Ishikawa (cell line): Measurements from ENCODE around the gene ATXN1.
A peak's percentile ranks its signal among the peaks of the same experiment; 100 is the strongest.

Experiments
- CEBPB ChIP-seq: IDR thresholded peaks from 2 replicates; pipeline ENCODE4 v1.6.1; 2012
- CREB1 ChIP-seq: IDR thresholded peaks from 2 replicates; pipeline ENCODE4 v1.6.1; 2012; ENCODE audit warnings: low read depth
- EGR1 ChIP-seq: IDR thresholded peaks from 2 replicates; pipeline ENCODE4 v1.6.1; 2012
- EP300 ChIP-seq: IDR thresholded peaks from 2 replicates; pipeline ENCODE4 v1.6.1; 2012; ENCODE audit warnings: borderline replicate concordance
- FOXM1 ChIP-seq: IDR thresholded peaks from 2 replicates; pipeline ENCODE4 v1.6.1; 2012; ENCODE audit warnings: low read depth, borderline replicate concordance
- NFIC ChIP-seq: IDR thresholded peaks from 2 replicates; pipeline ENCODE4 v1.6.1; 2012
- RAD21 ChIP-seq: IDR thresholded peaks from 2 replicates; pipeline ENCODE4 v1.6.1; 2012; ENCODE audit warnings: low read depth
- REST ChIP-seq: IDR thresholded peaks from 2 replicates; pipeline ENCODE4 v1.6.1; 2012; ENCODE audit warnings: low read depth, mild to moderate bottlenecking
- TAF1 ChIP-seq: IDR thresholded peaks from 2 replicates; pipeline ENCODE4 v1.6.1; 2012; ENCODE audit warnings: low read depth, mild to moderate bottlenecking
- TCF12 ChIP-seq: IDR thresholded peaks from 2 replicates; pipeline ENCODE4 v1.6.1; 2012; ENCODE audit warnings: low read depth
- TEAD4 ChIP-seq: IDR thresholded peaks from 2 replicates; pipeline ENCODE4 v1.6.1; 2012
- YY1 ChIP-seq: IDR thresholded peaks from 2 replicates; pipeline ENCODE4 v1.6.1; 2012; ENCODE audit warnings: low read depth
- ZBTB7A ChIP-seq: IDR thresholded peaks from 2 replicates; pipeline ENCODE4 v1.6.1; 2012; ENCODE audit warnings: low read depth
- TF ChIP-seq, protein P1 (sequence below): IDR thresholded peaks from 2 replicates; pipeline ENCODE4 v1.6.1; 2012
- TF ChIP-seq, protein P2 (sequence below): IDR thresholded peaks from 2 replicates; pipeline ENCODE4 v1.6.1; 2012

The ATXN1 gene

DNA sequence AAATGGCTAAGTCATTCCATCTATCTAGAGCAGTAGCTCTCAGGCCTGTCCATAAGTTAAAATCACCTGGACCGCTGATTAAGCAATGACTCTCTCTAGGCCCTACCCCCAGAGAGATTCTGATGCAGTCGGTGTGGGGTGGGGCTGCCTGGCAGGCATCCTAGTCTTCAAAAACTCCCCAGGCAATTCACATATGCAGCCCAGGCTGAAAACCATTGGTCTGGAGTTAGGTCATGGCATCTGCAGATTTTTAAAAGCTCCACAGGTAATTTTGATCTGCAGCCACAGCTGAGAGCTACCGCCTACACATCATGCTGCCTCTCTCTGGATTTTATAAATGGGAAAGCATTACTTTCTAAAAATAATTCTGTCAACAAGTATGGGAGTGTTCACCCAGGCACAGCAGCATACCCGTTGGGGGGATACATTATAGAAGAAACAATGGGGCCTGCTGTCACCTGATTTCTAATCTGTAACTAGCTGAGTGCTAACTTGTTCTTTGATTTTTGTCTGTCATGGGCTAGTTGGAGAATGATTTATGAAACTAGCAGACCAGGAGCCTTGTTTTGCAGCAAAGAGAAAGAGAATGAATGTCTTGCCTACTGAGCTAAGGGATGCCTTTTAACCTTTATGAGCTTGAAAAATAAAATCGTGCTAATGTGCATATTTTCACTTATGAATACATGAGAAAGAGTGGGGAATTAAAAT lies 44.1 kb upstream of the ATXN1 start:
- TF ChIP-seq TAF1 (no peak), CEBPB (0 out of 2 replicates have a peak, but pooled peaks have one; percentile 11)

- TF ChIP-seq YY1 (no peak), REST (no peak)
Measured at GRCh38 chr6:16804546-16805242, 43.4 kb upstream of the ATXN1 start.

GRCh38 chr6:16803294-16804200 lies 42.3 kb upstream of the ATXN1 start:
- TF ChIP-seq TEAD4 (no peak), TCF12 (no peak), FOXM1 (no peak), CREB1 (no peak), ZBTB7A (no peak), TAF1 (no peak), YY1 (no peak)

- TF ChIP-seq, protein P1, sequence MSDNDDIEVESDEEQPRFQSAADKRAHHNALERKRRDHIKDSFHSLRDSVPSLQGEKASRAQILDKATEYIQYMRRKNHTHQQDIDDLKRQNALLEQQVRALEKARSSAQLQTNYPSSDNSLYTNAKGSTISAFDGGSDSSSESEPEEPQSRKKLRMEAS = no peak
- TF ChIP-seq YY1 (no peak), CEBPB (no peak), FOXM1 (no peak), REST (no peak), ZBTB7A (no peak), TAF1 (no peak), NFIC (no peak), TCF12 (no peak), EP300 (no peak), CREB1 (no peak)
Measured at GRCh38 chr6:16802071-16802470, 40.8 kb upstream of the ATXN1 start.

- TF ChIP-seq CEBPB = peak; percentile 31; the same call in 1 of the 2 replicates
- TF ChIP-seq RAD21 = no peak
Measured at GRCh38 chr6:16800942-16801341, 39.7 kb upstream of the ATXN1 start.

GRCh38 chr6:16800341-16800740 lies 39.1 kb upstream of the ATXN1 start:
- TF ChIP-seq ZBTB7A (no peak), NFIC (no peak), TCF12 (no peak), YY1 (no peak), EP300 (no peak), CEBPB (no peak), REST (no peak), TAF1 (no peak), EGR1 (no peak), CREB1 (no peak), FOXM1 (no peak), RAD21 (no peak)
- TF ChIP-seq, protein P2, sequence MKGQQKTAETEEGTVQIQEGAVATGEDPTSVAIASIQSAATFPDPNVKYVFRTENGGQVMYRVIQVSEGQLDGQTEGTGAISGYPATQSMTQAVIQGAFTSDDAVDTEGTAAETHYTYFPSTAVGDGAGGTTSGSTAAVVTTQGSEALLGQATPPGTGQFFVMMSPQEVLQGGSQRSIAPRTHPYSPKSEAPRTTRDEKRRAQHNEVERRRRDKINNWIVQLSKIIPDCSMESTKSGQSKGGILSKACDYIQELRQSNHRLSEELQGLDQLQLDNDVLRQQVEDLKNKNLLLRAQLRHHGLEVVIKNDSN = no peak
- TF ChIP-seq, protein P1 = no peak
